ENCODE data around the gene SLC25A47. TPM values are rescaled to one million over a fixed set of nuclear protein-coding genes. Genes with fewer than 3 reads are reported as not detected.
"Not testable (repeated sequence)": the region's sequence is repeated elsewhere in the genome, so short reads cannot be mapped to it uniquely, and the experiment has no call there.

Gene SLC25A47, protein sequence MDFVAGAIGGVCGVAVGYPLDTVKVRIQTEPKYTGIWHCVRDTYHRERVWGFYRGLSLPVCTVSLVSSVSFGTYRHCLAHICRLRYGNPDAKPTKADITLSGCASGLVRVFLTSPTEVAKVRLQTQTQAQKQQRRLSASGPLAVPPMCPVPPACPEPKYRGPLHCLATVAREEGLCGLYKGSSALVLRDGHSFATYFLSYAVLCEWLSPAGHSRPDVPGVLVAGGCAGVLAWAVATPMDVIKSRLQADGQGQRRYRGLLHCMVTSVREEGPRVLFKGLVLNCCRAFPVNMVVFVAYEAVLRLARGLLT
- polyA plus RNA-seq (2013, experiment 1 of 2; ENCODE audit: insufficient read length): not detected
- polyA plus RNA-seq (2013, experiment 2 of 2; ENCODE audit: insufficient read length): not detected

DNA sequence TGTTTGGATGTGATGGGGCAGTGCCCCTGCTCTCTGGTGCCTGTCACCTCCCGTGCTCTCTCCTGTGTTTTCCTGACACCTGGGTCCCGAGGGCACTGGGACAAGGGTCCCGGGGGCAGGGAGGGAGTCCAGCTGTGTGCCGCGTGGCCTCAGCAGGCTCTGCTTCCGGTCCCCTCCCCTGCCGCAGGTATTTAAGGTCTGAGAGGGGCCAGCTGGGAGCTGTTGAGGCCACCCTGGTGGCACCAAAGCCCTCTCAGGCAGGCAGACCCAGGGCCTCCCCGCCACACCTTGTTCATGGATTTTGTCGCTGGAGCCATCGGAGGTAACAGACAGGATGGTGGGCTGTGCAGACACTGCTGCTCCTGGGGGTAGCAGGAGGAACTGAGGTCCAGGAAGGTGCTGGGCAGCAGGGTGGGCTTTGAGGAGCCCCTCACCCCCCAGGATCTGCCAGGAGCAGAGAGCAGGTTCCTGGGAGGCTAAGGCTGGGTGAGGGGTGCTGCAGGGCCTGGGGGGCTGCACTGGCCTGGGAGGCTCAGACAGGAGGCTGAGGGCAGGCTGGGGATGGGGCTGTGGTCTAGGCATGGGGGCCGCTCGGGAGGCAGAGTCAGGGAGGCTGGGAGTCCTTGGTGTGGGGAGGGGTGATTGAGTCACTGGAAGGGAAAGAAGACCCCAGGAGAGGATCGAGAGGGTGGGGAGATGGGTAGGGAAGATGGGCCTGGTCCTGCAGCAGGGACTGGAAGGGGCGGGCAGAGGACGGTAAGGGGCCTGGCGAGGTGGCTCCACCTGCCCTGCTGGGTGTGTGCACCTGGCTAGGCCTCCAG, at the start of gene SLC25A47:
SLC25A47 (plus strand) TSS at position 219 of the 821 bp plus-strand sequence; CDS start at position 295, 76 bp downstream.
- no peak for DNase-seq

DNA sequence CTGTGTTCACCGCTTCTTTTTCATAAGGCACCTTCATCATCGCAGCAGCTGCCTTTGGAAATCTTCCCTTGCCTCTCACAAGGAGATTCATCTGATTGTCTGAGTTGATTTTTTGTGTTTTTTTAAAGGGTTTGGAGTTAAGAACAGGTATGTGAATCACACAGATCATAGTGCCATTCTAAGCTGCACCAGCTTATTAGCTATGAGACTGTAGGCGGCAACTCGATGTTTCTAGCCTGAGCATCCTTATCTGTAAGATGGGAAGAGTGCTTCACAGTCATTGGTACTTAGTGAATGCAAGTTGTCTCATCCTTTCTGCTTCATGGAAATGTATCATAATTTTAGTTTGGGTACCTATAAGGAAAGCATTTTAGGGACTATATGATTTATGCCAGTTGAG, 48.9 kb upstream of the SLC25A47 start:
- DNase-seq: no peak

DNA sequence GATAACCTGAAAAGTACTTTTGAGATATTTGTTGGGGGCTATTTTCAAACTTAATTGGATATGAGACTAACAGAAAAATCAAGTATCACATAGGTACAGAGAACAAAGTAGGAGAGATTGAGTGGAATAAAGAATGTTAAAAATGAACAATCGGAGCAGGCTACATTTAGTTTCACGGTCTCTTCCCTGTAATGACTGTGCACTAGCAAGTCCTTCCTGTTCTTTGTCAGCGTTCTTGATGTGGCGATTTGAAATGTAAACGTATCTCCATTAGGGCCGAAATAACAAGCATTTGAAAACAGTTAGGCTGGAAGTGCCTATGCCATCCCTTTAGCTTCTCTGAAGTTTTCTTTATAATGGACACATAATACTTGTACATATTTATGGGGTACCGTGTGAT, 47.9 kb upstream of the SLC25A47 start:
- DNase-seq: no peak

GRCh38 chr14:100278702-100279101, 44.4 kb upstream of the SLC25A47 start:
- peak; percentile 68 for DNase-seq

DNA sequence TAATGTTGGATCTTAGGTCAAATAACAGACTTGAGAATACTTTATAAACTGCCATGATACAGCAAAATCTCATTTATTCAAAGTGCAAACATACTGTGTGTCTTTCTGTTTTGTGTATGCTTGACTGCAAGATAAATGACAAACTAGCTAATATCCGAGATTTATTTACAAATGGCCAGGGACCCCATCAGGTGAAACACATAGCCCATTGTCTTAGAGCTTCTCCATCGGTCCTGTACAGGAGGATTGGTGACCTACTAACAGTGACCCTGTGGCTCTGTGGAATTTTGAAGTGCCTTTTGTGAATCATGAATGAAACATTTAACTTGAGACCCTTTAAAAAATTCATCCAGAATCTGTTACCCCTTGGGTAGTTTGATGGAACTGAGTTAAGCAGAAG, 44.0 kb upstream of the SLC25A47 start:
- DNase-seq: no peak

- no peak for DNase-seq
Measured at GRCh38 chr14:100279563-100279962, 43.6 kb upstream of the SLC25A47 start.

DNA sequence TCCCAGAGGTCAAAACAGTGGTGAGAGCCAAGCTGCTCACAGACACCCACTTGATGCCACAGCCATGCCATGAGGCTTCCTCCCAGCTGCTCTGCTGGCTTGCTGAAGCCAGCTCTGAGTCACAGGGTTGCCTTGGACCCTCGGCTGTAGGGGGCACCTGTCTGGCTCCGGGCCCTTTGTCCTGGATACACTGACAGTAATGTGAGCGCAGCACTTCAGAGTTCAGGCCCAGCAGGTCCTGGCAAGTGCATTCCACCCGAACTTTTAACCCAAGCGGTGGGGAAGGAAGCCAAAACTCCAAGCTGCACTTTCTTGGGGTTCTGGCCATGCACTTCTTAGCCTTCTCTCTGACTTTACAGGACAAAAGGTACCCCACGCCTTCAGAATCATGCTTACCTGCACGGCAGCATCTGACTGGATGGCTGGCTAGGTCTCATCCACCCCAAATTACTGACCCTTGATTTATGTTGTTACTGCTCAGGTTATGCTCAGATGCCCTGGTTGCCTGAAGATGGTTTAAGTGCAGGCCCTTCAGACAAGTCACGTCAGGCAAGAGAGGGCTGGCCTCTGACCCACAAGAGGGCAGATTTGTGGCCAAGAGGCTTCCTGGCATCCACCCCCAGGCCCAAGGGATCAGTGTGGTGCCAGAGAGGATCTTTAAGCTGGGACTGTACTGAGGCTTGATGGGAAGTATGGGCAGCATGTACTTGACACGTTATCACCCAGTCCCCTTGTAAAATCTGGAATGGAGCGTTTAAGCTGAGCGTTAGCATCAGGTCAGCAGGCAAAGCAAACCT, 41.7 kb upstream of the SLC25A47 start:
- no peak for DNase-seq

DNA sequence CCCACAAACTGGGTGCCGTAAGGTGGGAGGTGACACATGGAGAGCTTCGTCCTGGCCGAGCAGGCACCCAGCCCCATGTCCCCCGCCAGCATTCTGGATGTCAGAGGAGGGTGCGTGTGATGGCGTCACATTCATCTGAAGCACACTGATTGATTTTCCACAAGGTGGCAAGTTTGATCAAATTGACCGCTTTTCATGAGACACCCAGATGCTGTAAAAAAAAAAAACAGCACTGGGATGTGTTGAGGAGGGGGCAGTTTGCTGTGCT, 41.1 kb upstream of the SLC25A47 start:
- no peak for DNase-seq

DNA sequence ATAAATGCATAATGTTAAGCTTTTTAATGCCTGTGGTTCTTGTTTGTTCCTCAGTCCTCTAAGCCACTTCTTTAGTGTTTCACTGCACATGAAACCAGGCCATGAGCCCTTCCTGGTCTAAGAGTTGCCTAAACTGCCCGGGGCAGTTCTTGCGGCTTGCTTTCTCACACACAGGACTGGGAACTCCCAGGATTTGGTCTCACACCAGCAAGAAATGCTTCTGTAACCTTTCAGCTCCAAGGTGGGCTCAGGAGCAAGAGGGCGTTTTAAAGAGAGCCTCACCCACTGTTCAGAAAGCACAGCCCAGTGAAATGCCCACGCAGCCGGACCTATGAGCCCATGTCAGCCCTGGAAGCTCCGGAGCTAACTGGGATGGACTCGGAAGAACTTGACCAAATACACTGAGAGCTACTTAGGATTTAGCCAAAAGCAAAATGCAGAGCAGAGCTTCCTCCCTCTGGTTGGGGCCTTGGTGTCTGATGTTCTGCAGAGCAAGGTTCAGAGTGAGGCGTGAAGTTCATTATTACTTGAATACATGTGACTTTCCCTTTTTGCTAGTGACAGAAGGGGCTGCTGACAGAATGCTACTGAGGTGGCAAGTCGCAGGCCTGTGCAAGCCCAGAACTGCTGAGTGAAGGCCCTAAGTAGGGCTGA, 40.2 kb upstream of the SLC25A47 start:
- no peak for DNase-seq

GRCh38 chr14:100283436-100283835, 39.7 kb upstream of the SLC25A47 start:
- DNase-seq: not testable (repeated sequence)

DNA sequence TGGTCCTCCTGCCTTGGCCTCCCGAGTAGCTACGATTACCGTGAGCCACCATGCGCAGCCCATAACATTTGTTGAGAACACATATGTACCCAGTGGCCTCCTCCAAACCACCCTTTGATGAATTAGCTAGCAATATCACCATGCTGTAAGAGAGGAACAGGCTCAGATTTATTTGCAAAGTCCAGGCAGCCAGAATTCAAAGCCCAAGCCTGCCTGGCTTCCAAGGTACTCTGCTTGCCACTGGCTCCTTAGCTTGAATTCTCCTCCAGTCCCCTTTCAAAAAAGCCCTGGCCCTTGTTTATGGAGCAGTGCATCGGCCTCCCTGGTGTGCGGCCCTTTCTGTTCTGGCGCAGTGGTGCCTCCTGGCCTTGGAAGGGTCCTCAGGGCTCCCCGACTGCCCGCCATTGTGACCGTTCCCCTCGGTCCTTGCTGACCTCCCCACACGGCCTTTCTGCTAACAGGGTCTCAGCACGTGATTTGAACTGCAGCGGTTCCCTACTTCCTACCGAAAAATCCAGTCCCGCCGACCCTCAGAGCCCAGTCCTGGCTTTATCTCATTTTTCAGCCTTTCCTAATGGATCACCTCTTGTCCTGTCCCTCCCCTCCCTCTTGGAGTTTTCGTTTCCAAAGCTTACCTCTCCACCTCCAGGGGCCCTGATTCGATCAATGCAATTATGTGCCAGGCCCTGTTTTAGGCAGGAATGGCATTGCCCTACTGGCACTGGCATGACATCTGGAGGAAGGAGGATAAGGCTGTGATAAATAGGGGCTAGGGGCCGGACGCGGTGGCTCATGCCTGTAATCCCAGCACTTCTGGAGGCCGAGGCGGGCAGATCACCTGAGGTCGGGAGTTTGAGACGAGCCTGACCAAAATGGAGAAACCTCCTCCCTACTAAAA, 38.9 kb upstream of the SLC25A47 start:
- DNase-seq: no peak

- DNase-seq: peak; percentile 73
Measured at GRCh38 chr14:100285021-100285912, 37.9 kb upstream of the SLC25A47 start.

DNA sequence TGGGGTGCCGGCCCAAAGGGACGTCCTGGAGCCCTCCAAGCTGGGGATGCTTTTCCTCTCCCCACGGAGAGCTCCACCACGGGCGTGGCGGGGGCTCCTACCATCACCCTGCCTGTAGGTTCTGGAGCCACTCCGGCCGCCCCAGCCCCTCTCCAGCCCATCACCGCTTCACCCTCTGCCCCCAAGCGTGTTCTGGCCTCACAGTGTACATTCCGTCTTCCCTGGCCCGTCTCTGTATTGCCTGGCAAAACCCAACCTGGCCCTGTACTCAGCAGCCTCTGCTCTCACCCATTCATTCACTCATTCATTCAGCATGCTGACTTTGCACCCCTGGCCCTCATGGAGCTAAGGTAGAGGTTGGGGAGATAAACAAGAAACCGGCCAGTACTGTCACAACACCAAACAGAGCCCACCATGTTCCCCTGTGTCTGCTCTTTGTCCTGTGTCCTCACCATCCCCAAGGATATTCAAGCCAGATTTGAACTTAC, 37.2 kb upstream of the SLC25A47 start:
- no peak for DNase-seq

DNA sequence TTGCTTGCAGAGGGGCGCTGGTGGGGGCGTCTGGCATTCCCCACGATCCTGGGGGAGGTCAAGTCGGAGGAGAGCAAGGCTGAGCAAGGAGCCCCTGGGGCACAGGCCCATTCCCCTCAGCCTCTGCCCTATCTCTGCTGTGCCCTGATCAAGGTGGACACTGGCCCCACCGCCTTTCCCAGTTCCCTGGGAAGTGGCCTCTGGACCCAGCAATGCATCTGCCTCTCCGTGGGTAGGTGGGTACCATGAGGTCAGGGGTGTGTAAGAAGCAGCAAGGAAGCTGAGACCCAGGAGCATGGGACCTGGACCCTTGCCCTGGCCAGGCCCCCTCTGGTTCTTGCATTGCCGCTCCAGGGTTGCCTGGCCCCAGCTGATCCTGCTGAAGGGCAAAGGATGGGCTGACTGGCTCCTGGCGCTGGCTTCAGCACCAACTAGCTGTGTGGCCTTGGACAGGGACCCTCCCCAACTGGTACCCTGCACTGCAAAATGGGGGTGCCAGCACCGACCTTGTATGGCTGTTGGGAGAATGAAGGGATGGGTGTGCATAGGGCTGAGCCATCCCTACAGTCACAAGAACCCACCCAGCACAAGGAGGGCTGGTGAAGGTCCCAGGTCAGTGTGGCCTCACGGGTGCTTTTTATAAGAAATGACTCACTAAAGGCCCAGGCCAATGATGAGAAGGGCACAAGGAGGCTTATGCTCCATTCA, 36.5 kb upstream of the SLC25A47 start:
- DNase-seq: no peak

DNA sequence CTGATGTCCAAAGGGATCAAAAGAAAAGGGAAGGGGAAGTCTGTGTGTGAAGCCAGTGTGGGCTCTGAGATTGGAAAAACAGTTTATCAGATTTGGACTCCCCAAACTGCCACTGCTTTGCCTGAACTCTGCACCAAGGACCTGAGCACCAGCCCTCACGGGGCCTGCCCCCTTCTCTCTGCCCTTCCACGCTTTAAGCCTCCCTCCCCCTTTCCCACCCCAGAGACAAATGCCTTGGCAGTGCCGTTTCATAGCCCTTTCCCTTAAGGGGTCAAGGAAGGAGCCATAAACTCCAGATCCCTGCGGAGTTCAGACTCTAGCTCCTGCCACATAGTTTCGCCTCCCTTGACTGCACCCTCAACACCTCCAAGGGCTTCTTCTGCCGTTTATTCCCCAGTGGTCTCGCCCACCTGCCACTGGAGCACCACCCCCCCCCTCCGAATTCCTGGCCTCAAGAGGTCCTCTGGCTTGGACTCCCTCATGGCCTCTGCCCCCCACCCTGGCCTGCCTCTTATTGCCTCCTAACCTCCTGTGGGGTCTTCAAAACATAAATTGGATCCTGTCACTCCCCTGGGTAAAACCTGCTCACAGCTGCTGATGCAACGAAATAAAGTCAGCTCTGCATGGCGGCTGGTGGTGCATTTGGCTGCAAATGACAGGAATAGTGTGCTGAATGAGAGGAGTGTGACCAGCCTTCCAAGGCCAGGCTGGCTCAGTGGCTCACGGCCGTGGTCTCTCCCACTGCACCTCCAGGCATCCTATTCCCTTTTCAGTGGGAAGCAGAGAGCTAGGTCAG, 35.7 kb upstream of the SLC25A47 start:
- no peak for DNase-seq

DNA sequence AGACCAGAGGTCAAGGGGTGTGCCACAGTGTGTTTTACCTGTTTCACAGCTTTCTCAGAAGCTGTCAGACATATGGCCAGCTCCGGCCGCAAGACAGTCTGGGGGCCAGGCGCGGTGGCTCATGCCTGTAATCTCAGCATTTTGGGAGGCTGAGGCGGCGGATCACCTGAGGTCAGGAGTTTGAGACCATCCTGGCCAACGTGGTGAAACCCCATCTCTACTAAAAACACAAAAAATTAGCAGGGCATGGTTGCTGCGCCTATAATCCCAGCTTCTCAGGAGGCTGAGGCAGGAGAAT, 35.2 kb upstream of the SLC25A47 start:
- DNase-seq: not testable (repeated sequence)

GRCh38 chr14:100288382-100289185, 34.6 kb upstream of the SLC25A47 start:
- peak; percentile 24 for DNase-seq
